ENCODE measurements around the gene NUDCD3.

NUDCD3 gene

GRCh38 chr7:44396496-44396895 is 94.0 kb downstream of the NUDCD3 start:
- H4K12ac ChIP-seq (ENCODE audit: low read depth, low read length): no peak overlapping the region
- no peaks in the 10 kb centered on the region for H3K79me1 ChIP-seq (ENCODE audit: low read length)
- no peak overlapping the region for H2BK5ac ChIP-seq (ENCODE audit: low read depth, low read length, poor library complexity)
- no peak overlapping the region for H3K9ac ChIP-seq (ENCODE audit: low read length)
- no peak overlapping the region for H3K27ac ChIP-seq (ENCODE audit: low read depth, low read length)
- peaks cover 5% of the 10 kb centered on the region in 2 experiments for H3K4me1 ChIP-seq (ENCODE audit: control insufficient read depth in 1 of 2, insufficient read depth in 2 of 2, low read length in 2 of 2)
- no peak overlapping the region for H3K23ac ChIP-seq (ENCODE audit: low read length)
- H3K4me3 ChIP-seq (ENCODE audit: low read depth, low read length): no peak overlapping the region
- no peak overlapping the region for H4K91ac ChIP-seq (ENCODE audit: low read depth, low read length)
- no CpG with 5 or more reads among the region's 3 CpGs for WGBS (ENCODE audit: extremely low coverage, insufficient coverage, insufficient read length)
- H2BK120ac ChIP-seq (ENCODE audit: insufficient read depth, low read length, poor library complexity): no peak overlapping the region
- no peaks in the 10 kb centered on the region for H3K9me3 ChIP-seq (ENCODE audit: insufficient read depth, low read depth, low read length)
- no peak overlapping the region for H3K4ac ChIP-seq (ENCODE audit: low read depth, low read length)
- no peak overlapping the region for H3K14ac ChIP-seq (ENCODE audit: low read length)
- H3K4me2 ChIP-seq (ENCODE audit: low read length): no peak overlapping the region
- H2BK12ac ChIP-seq (ENCODE audit: low read length): no peak overlapping the region
- DNase-seq: no peak
- H2AFZ ChIP-seq (ENCODE audit: insufficient read depth, low read length, poor library complexity): no peak overlapping the region
- no peak overlapping the region for H2AK5ac ChIP-seq (ENCODE audit: low read length)
- H3K36me3 ChIP-seq (ENCODE audit: control insufficient read depth in 1 of 2, insufficient read depth in 2 of 2, low read length in 2 of 2): peaks cover 19 to 21% of the 10 kb centered on the region in 2 experiments
- H3K27me3 ChIP-seq (ENCODE audit: insufficient read depth, low read length): no peaks in the 10 kb centered on the region
- H4K8ac ChIP-seq (ENCODE audit: low read depth, low read length): no peak overlapping the region
- H3K79me2 ChIP-seq (ENCODE audit: control insufficient read depth, insufficient read depth, low read length, poor library complexity): no peaks in the 10 kb centered on the region
- no peak overlapping the region for H3K18ac ChIP-seq (ENCODE audit: low read length)

- Histone ChIP-seq H2AK5ac (ENCODE audit: low read length) (no peak overlapping the region), H3K9ac (ENCODE audit: low read length) (no peak overlapping the region), H3K79me2 (ENCODE audit: control insufficient read depth, insufficient read depth, low read length, poor library complexity) (no peaks in the 10 kb centered on the region), H3K4me1 (ENCODE audit: control insufficient read depth in 1 of 2, insufficient read depth in 2 of 2, low read length in 2 of 2) (peaks cover 5% of the 10 kb centered on the region in 2 experiments), H2BK5ac (ENCODE audit: low read depth, low read length, poor library complexity) (no peak overlapping the region), H2AFZ (ENCODE audit: insufficient read depth, low read length, poor library complexity) (no peak overlapping the region), H3K36me3 (ENCODE audit: control insufficient read depth in 1 of 2, insufficient read depth in 2 of 2, low read length in 2 of 2) (peaks cover 27 to 31% of the 10 kb centered on the region in 2 experiments), H3K79me1 (ENCODE audit: low read length) (no peaks in the 10 kb centered on the region), H3K4me2 (ENCODE audit: low read length) (no peak overlapping the region), H4K8ac (ENCODE audit: low read depth, low read length) (no peak overlapping the region), H3K23ac (ENCODE audit: low read length) (no peak overlapping the region), H4K91ac (ENCODE audit: low read depth, low read length) (no peak overlapping the region), H3K27me3 (ENCODE audit: insufficient read depth, low read length) (no peaks in the 10 kb centered on the region), H3K4me3 (ENCODE audit: low read depth, low read length) (no peak overlapping the region), H3K4ac (ENCODE audit: low read depth, low read length) (no peak overlapping the region), H3K9me3 (ENCODE audit: insufficient read depth, low read depth, low read length) (no peaks in the 10 kb centered on the region), H4K12ac (ENCODE audit: low read depth, low read length) (no peak overlapping the region), H3K18ac (ENCODE audit: low read length) (no peak overlapping the region), H2BK120ac (ENCODE audit: insufficient read depth, low read length, poor library complexity) (no peak overlapping the region), H2BK12ac (ENCODE audit: low read length) (no peak overlapping the region), H3K14ac (ENCODE audit: low read length) (no peak overlapping the region), H3K27ac (ENCODE audit: low read depth, low read length) (no peak overlapping the region)
- DNase-seq: no peak
- WGBS (ENCODE audit: extremely low coverage, insufficient coverage, insufficient read length): no CpG with 5 or more reads among the region's 4 CpGs
Observed at GRCh38 chr7:44395067-44395466, 95.4 kb downstream of the NUDCD3 start.

GRCh38 chr7:44394636-44395035 is 95.8 kb downstream of the NUDCD3 start:
- H2BK5ac ChIP-seq (ENCODE audit: low read depth, low read length, poor library complexity): no peak overlapping the region
- H3K36me3 ChIP-seq (ENCODE audit: control insufficient read depth in 1 of 2, insufficient read depth in 2 of 2, low read length in 2 of 2): peaks cover 27 to 32% of the 10 kb centered on the region in 2 experiments
- H3K4ac ChIP-seq (ENCODE audit: low read depth, low read length): no peak overlapping the region
- H3K27me3 ChIP-seq (ENCODE audit: insufficient read depth, low read length): no peaks in the 10 kb centered on the region
- H2AK5ac ChIP-seq (ENCODE audit: low read length): no peak overlapping the region
- H3K9me3 ChIP-seq (ENCODE audit: insufficient read depth, low read depth, low read length): no peaks in the 10 kb centered on the region
- no peak overlapping the region for H3K14ac ChIP-seq (ENCODE audit: low read length)
- no peaks in the 10 kb centered on the region for H3K79me1 ChIP-seq (ENCODE audit: low read length)
- no peak overlapping the region for H2BK120ac ChIP-seq (ENCODE audit: insufficient read depth, low read length, poor library complexity)
- H3K4me2 ChIP-seq (ENCODE audit: low read length): no peak overlapping the region
- no peaks in the 10 kb centered on the region for H3K79me2 ChIP-seq (ENCODE audit: control insufficient read depth, insufficient read depth, low read length, poor library complexity)
- WGBS (ENCODE audit: extremely low coverage, insufficient coverage, insufficient read length): no CpG with 5 or more reads among the region's 2 CpGs
- H2BK12ac ChIP-seq (ENCODE audit: low read length): no peak overlapping the region
- H3K18ac ChIP-seq (ENCODE audit: low read length): no peak overlapping the region
- H3K4me1 ChIP-seq (ENCODE audit: control insufficient read depth in 1 of 2, insufficient read depth in 2 of 2, low read length in 2 of 2): peaks cover 5% of the 10 kb centered on the region in 2 experiments
- no peak overlapping the region for H4K91ac ChIP-seq (ENCODE audit: low read depth, low read length)
- H4K8ac ChIP-seq (ENCODE audit: low read depth, low read length): no peak overlapping the region
- H3K23ac ChIP-seq (ENCODE audit: low read length): no peak overlapping the region
- H3K27ac ChIP-seq (ENCODE audit: low read depth, low read length): no peak overlapping the region
- H4K12ac ChIP-seq (ENCODE audit: low read depth, low read length): no peak overlapping the region
- H2AFZ ChIP-seq (ENCODE audit: insufficient read depth, low read length, poor library complexity): no peak overlapping the region
- no peak overlapping the region for H3K4me3 ChIP-seq (ENCODE audit: low read depth, low read length)
- H3K9ac ChIP-seq (ENCODE audit: low read length): no peak overlapping the region
- no peak for DNase-seq

- no peaks in the 10 kb centered on the region for H3K79me2 ChIP-seq (ENCODE audit: control insufficient read depth, insufficient read depth, low read length, poor library complexity)
- H2BK12ac ChIP-seq (ENCODE audit: low read length): no peak overlapping the region
- peaks cover 5% of the 10 kb centered on the region in 2 experiments for H3K4me1 ChIP-seq (ENCODE audit: control insufficient read depth in 1 of 2, insufficient read depth in 2 of 2, low read length in 2 of 2)
- no peak overlapping the region for H3K9ac ChIP-seq (ENCODE audit: low read length)
- WGBS (ENCODE audit: extremely low coverage, insufficient coverage, insufficient read length): no CpG with 5 or more reads among the region's 6 CpGs
- H3K9me3 ChIP-seq (ENCODE audit: insufficient read depth, low read depth, low read length): no peaks in the 10 kb centered on the region
- H2BK5ac ChIP-seq (ENCODE audit: low read depth, low read length, poor library complexity): no peak overlapping the region
- H3K27ac ChIP-seq (ENCODE audit: low read depth, low read length): no peak overlapping the region
- no peak overlapping the region for H4K8ac ChIP-seq (ENCODE audit: low read depth, low read length)
- H3K79me1 ChIP-seq (ENCODE audit: low read length): no peaks in the 10 kb centered on the region
- no peak overlapping the region for H3K4me2 ChIP-seq (ENCODE audit: low read length)
- H2AFZ ChIP-seq (ENCODE audit: insufficient read depth, low read length, poor library complexity): no peak overlapping the region
- no peak overlapping the region for H3K4ac ChIP-seq (ENCODE audit: low read depth, low read length)
- no peaks in the 10 kb centered on the region for H3K27me3 ChIP-seq (ENCODE audit: insufficient read depth, low read length)
- H2BK120ac ChIP-seq (ENCODE audit: insufficient read depth, low read length, poor library complexity): no peak overlapping the region
- H3K23ac ChIP-seq (ENCODE audit: low read length): no peak overlapping the region
- H3K14ac ChIP-seq (ENCODE audit: low read length): no peak overlapping the region
- H4K12ac ChIP-seq (ENCODE audit: low read depth, low read length): no peak overlapping the region
- no peak overlapping the region for H2AK5ac ChIP-seq (ENCODE audit: low read length)
- H3K4me3 ChIP-seq (ENCODE audit: low read depth, low read length): no peak overlapping the region
- H4K91ac ChIP-seq (ENCODE audit: low read depth, low read length): no peak overlapping the region
- peaks cover 28 to 36% of the 10 kb centered on the region in 2 experiments for H3K36me3 ChIP-seq (ENCODE audit: control insufficient read depth in 1 of 2, insufficient read depth in 2 of 2, low read length in 2 of 2)
- no peak overlapping the region for H3K18ac ChIP-seq (ENCODE audit: low read length)
- no peak for DNase-seq
Observed at GRCh38 chr7:44394112-44394447, 96.4 kb downstream of the NUDCD3 start.
